ENCODE results near the gene NPLOC4. TPM values are rescaled to one million over a fixed set of nuclear protein-coding genes. Genes with fewer than 3 reads are reported as not detected.

The NPLOC4 gene
- total RNA-seq, 2 donors from 2014 or later, result 67.3 to 173 TPM

GRCh38 chr17:81570964-81571363, 65.9 kb downstream of the NPLOC4 start:
- no peak for DNase-seq (ENCODE audit: low spot score in 2 of 2)
- Mint-ChIP-seq H3K27ac (no peak overlapping the region), H3K9me3 (no peaks in the 10 kb centered on the region), H3K36me3 (peaks cover 5 to 25% of the 10 kb centered on the region in 2 donors)
- ATAC-seq, result no peak

- Mint-ChIP-seq H3K9me3 (no peaks in the 10 kb centered on the region), H3K36me3 (peaks cover 5 to 34% of the 10 kb centered on the region in 2 donors), H3K27ac (no peak overlapping the region)
- ATAC-seq (no peak), DNase-seq (ENCODE audit: low spot score in 2 of 2) (no peak)
Measured at GRCh38 chr17:81569986-81570514, 66.9 kb downstream of the NPLOC4 start.

- DNase-seq (ENCODE audit: low spot score in 2 of 2), result no peak
- ATAC-seq, result no peak
- Mint-ChIP-seq H3K36me3 (peaks cover 5 to 38% of the 10 kb centered on the region in 2 donors), H3K9me3 (no peaks in the 10 kb centered on the region), H3K27ac (peak overlapping the region in 1 of 2 donors; percentile 36)
Measured at GRCh38 chr17:81568416-81568815, 68.5 kb downstream of the NPLOC4 start.

DNA sequence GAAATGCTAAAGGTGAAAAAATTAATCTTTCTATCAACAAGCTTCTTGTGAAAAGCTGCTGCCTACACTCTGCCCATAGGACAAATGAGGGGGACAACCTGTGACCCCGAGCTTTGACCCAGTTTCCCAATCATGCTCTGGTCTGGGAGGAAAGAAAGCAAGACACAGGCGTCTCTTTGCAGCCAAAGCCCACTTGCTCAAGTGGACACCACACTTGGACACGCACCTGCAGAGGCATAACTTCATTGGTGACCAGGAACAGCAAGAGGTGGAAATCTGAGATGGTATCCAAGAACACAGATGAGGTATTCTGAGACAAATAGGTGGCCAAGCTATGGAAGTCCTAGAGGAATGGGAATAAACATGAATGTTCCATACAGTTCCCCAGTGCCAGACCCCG, 69.7 kb downstream of the NPLOC4 start:
- Mint-ChIP-seq H3K27ac (peak overlapping the region in 1 of 2 donors; percentile 14), H3K36me3 (peaks cover 5 to 34% of the 10 kb centered on the region in 2 donors), H3K9me3 (no peaks in the 10 kb centered on the region)
- DNase-seq (ENCODE audit: low spot score in 2 of 2) (no peak), ATAC-seq (no peak)

DNA sequence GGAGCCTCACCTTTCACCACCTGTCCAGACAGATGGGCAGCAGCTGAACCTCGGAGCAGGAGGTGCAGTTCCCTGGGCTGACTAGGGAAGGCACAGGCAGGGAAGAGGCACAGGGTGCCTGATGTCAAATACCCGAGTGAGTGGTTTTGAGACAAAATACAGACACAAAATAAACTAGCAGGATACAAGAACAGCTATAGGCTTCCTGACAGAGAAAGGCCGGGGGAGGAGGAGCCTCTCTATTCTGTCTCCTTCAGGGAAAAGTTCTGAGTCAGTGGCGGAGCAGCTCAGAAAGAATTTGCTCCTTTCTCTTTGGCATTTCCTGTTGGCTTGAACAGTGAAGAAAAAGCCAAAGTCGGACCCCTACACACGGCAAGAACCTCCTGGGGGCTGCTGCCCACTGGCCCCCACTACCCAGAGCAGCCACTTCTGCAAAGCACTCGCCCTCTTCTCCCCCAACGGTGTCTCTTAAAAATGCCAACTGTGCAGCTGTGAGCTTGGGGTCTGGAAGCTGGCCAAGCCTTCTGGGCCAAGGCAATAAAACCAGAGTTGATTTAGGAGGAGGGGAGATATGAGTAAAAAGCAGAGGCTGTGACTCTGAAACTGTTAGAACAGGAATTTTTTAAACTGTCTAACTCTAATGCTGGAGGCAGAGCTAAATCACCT, 70.3 kb downstream of the NPLOC4 start:
- H3K36me3 Mint-ChIP-seq, result peaks cover 5 to 34% of the 10 kb centered on the region in 2 donors
- DNase-seq (ENCODE audit: low spot score in 2 of 2) (no peak), ATAC-seq (no peak)
- no peaks in the 10 kb centered on the region for H3K9me3 Mint-ChIP-seq
- H3K27ac Mint-ChIP-seq, result peak overlapping the region in 1 of 2 donors; percentile 14

- no peak for ATAC-seq
- no peaks in the 10 kb centered on the region for H3K9me3 Mint-ChIP-seq
- DNase-seq (ENCODE audit: low spot score in 2 of 2), result no peak
- peaks cover 5 to 27% of the 10 kb centered on the region in 2 donors for H3K36me3 Mint-ChIP-seq
- H3K27ac Mint-ChIP-seq, result no peak overlapping the region
Measured at GRCh38 chr17:81565231-81565630, 71.7 kb downstream of the NPLOC4 start.

GRCh38 chr17:81564778-81565177, 72.1 kb downstream of the NPLOC4 start:
- ATAC-seq (no peak), DNase-seq (ENCODE audit: low spot score in 2 of 2) (no peak)
- no peak overlapping the region for H3K27ac Mint-ChIP-seq
- no peaks in the 10 kb centered on the region for H3K9me3 Mint-ChIP-seq
- peaks cover under 1 to 22% of the 10 kb centered on the region in 2 donors for H3K36me3 Mint-ChIP-seq

DNA sequence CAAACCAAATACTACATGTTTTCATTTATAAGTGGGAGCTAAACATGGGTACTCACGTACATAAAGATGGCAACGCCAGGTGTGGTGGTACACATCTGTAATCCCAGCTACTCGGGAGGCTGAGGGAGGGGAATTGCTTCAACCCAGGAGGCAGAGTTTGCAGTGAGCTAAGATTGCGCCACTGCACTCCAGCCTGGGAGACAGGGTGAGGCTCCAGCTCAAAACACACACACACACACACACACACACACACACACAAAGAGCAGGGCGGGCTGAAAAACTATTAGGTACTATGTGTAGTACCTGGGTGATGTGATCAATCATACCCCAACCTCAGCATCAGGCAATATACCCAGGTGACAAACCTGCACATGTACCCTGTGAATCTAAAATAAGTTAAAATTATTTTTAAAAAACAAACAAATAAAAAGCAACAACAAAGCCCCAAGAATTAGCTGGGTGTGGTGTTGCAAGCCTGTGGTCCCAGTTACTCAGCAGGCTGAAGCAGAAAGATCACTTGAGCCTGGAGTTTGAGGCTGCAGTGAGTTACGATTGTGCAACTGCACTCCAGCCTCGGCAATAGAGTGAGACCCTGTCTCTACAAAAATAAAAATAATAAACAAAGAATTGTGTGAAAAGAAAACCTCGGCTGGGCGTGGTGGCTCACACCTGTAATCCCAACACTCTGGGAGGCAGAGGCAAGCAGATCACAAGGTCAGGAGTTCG, 72.9 kb downstream of the NPLOC4 start:
- Mint-ChIP-seq H3K36me3 (peaks cover 0 to 22% of the 10 kb centered on the region in 2 donors), H3K27ac (no peak overlapping the region), H3K9me3 (no peaks in the 10 kb centered on the region)
- ATAC-seq (no peak), DNase-seq (ENCODE audit: low spot score in 2 of 2) (no peak)

GRCh38 chr17:81561494-81561885, 75.4 kb downstream of the NPLOC4 start:
- ATAC-seq (peak in 1 of 2 donors; percentile 39), DNase-seq (ENCODE audit: low spot score in 2 of 2) (no peak)
- H3K9me3 Mint-ChIP-seq, result no peaks in the 10 kb centered on the region
- H3K36me3 Mint-ChIP-seq, result peaks cover 0 to 17% of the 10 kb centered on the region in 2 donors
- peak overlapping the region in 1 of 2 donors; percentile 39 for H3K27ac Mint-ChIP-seq

GRCh38 chr17:81558941-81559806, 77.7 kb downstream of the NPLOC4 start:
- Mint-ChIP-seq H3K36me3 (no peaks in the 10 kb centered on the region), H3K27ac (peak overlapping the region in 1 of 2 donors; percentile 55), H3K9me3 (no peaks in the 10 kb centered on the region)
- peak in 1 of 2 donors; percentile 51 for DNase-seq (ENCODE audit: low spot score in 2 of 2)
- no peak for ATAC-seq

GRCh38 chr17:81558115-81558468, 78.8 kb downstream of the NPLOC4 start:
- H3K27ac Mint-ChIP-seq, result peak overlapping the region in 1 of 2 donors; percentile 53
- ATAC-seq (no peak), DNase-seq (ENCODE audit: low spot score in 2 of 2) (no peak)
- H3K9me3 Mint-ChIP-seq, result no peaks in the 10 kb centered on the region
- no peaks in the 10 kb centered on the region for H3K36me3 Mint-ChIP-seq

DNA sequence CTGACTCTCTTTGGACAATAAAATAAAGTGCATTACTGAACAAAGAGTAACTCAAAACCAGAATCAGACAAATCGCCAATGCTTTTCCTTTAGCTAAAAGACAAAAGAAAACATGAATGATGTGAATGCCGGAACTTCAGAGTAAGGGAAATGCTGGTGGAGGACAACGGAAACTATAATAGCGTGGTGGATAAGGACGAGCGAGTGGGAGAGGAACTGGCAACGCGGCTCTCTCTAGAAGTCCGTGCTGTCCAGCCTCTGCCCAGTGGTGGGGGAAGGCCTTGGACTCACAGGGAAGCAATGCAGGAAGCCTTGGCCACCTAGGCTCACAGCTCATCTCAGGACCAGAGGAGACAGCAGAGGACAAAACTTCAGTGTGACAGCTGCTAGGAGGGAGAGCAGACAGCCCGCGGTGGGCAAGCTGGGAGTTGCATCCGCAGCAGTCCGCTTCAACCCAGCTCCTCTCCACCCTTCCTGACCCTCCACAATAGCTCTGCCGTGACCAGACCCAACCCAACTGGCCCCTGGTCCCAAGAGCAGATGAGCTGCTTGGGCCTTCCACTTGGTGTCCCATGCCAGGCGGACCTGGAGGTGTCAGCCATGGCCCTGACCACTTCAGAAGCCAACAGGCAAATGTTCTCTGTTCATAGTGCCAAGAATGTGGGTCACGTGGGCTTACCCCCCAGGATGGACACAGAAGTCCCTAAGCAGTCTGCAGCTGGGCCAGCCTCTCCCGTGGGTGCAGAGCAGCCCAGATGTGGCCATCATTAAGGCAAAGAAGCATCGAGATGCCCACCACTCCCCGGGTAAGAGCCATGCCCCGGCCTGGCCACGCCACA, 79.4 kb downstream of the NPLOC4 start:
- Mint-ChIP-seq H3K36me3 (no peaks in the 10 kb centered on the region), H3K9me3 (no peaks in the 10 kb centered on the region), H3K27ac (peak overlapping the region in 1 of 2 donors; percentile 53)
- no peak for ATAC-seq
- no peak for DNase-seq (ENCODE audit: low spot score in 2 of 2)

DNA sequence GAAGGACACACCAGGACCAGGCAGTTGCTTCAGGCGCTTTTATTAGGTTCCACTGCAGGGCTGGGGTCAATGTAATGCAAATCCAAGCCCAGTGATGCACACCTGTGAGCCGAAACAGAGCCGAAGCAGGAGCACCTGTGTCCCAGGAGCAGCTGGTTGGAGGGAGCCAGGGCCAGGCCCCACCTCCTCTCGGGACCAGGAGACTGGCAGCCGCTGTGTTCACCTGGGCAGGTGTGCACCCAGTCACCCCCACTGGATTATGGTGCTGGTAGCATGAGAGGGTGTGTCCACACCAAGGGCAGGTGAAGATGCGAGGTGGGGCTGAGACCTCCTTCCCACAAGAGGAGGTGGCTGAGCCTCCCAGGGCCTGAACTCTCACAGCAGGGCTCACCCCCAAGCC, 80.0 kb downstream of the NPLOC4 start:
- Mint-ChIP-seq H3K9me3 (no peaks in the 10 kb centered on the region), H3K27ac (no peak overlapping the region), H3K36me3 (no peaks in the 10 kb centered on the region)
- no peak for ATAC-seq
- no peak for DNase-seq (ENCODE audit: low spot score in 2 of 2)

DNA sequence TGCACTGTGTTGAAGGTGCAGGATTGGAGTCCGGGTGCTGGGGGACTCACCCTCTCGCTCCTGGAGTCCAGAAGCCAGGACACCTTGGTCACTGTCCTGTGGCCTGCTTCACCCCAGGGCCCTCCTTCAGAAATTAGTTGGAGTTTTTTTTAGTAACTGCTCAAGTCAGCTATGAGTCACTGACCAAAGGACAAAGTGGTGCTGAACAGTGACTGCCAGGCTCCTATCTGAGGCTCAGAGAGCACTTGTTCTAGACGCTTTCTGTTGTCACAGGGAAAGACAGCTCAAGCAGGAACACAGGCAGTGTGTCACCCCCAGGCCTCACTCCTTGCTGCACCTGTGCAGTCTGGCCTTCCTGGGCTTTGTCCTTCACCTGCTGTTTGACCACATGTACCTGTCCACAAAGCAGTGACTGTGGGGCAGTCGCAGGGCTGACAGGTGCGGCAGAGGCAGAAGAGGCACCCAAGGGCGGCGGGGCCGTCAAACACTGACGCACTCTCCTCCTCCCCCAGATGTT, 80.7 kb downstream of the NPLOC4 start:
- DNase-seq (ENCODE audit: low spot score in 2 of 2), result no peak
- no peaks in the 10 kb centered on the region for H3K9me3 Mint-ChIP-seq
- H3K27ac Mint-ChIP-seq, result peak overlapping the region; percentile 46 to 72
- peaks cover 0 to 5% of the 10 kb centered on the region in 2 donors for H3K36me3 Mint-ChIP-seq
- ATAC-seq, result peak in 1 of 2 donors; percentile 11

- ATAC-seq (peak in 1 of 2 donors; percentile 57), DNase-seq (ENCODE audit: low spot score in 2 of 2) (peak in 1 of 2 donors; percentile 69)
- H3K36me3 Mint-ChIP-seq, result peaks cover 0 to 14% of the 10 kb centered on the region in 2 donors
- H3K9me3 Mint-ChIP-seq, result no peaks in the 10 kb centered on the region
- H3K27ac Mint-ChIP-seq, result peak overlapping the region; percentile 85 to 87
Measured at GRCh38 chr17:81553616-81554181, 83.2 kb downstream of the NPLOC4 start.
